ENCODE measurements around the gene LRP8. TPM values are rescaled to one million over a fixed set of nuclear protein-coding genes. Genes with fewer than 3 reads are reported as not detected.

LRP8 gene
- total and polyA plus RNA-seq, 2 experiments from 2014 or later = 27.8 to 71.1 TPM

- Histone ChIP-seq H3K4me3 (no peak overlapping the region), H3K27ac (ENCODE audit: low read depth) (no peak overlapping the region), H3K4me2 (no peak overlapping the region), H3K36me3 (ENCODE audit: insufficient read depth) (no peaks in the 10 kb centered on the region), H3F3A (replicated peaks; ENCODE audit: low read depth) (no peaks in the 10 kb centered on the region), H3K4me1 (ENCODE audit: insufficient read depth) (no peaks in the 10 kb centered on the region; the same call in 1 of the 2 replicates), H2AFZ (no peak overlapping the region), H3K27me3 (ENCODE audit: insufficient read depth) (no peaks in the 10 kb centered on the region), H3K9me2 (ENCODE audit: insufficient read depth) (no peaks in the 10 kb centered on the region), H4K20me1 (replicated peaks; ENCODE audit: insufficient read depth) (peaks cover 52% of the 10 kb centered on the region), H3K79me2 (replicated peaks; ENCODE audit: insufficient read depth) (peaks cover 47% of the 10 kb centered on the region)
- peaks cover 58% of the 10 kb centered on the region for H3K4me1 Mint-ChIP-seq
- H3K27me3 Mint-ChIP-seq (ENCODE audit: insufficient read depth, low read depth, poor library complexity) = peaks cover 26% of the 10 kb centered on the region
- no peak overlapping the region for H3K4me3 Mint-ChIP-seq
- ATAC-seq (no peak), DNase-seq (ENCODE audit: low spot score) (no peak)
- TF ChIP-seq NANOG (IDR thresholded peaks at IDR 0.05; ENCODE audit: borderline replicate concordance) (no peak), EZH2 (IDR thresholded peaks at IDR 0.05; ENCODE audit: low read depth, unreplicated experiment) (no peak)
- no peak overlapping the region for H3K27ac Mint-ChIP-seq
- peaks cover 41% of the 10 kb centered on the region for H3K36me3 Mint-ChIP-seq (ENCODE audit: low read depth)
- no peaks in the 10 kb centered on the region; the same call in 1 of the 3 replicates for H3K9me3 Mint-ChIP-seq
These were observed 35.2 kb downstream of the LRP8 start for GRCh38 chr1:53292690-53293089.

GRCh38 chr1:53291574-53291973, 36.3 kb downstream of the LRP8 start:
- H3K9me2 ChIP-seq (ENCODE audit: insufficient read depth) = no peaks in the 10 kb centered on the region
- H3K4me1 Mint-ChIP-seq = peaks cover 54% of the 10 kb centered on the region
- no peak for ATAC-seq
- no peaks in the 10 kb centered on the region; the same call in 1 of the 2 replicates for H3K4me1 ChIP-seq (ENCODE audit: insufficient read depth)
- no peaks in the 10 kb centered on the region; the same call in 1 of the 2 replicates for H3K36me3 ChIP-seq (ENCODE audit: insufficient read depth)
- H3K27ac ChIP-seq (ENCODE audit: low read depth) = no peak overlapping the region
- no peak overlapping the region for H3K4me3 Mint-ChIP-seq
- 0 out of 2 replicates have a peak, but pooled peaks cover 3% of the 10 kb centered on the region for H3F3A ChIP-seq (replicated peaks; ENCODE audit: low read depth)
- peaks cover 16% of the 10 kb centered on the region for H3K27me3 Mint-ChIP-seq (ENCODE audit: insufficient read depth, low read depth, poor library complexity)
- TF ChIP-seq EZH2 (IDR thresholded peaks at IDR 0.05; ENCODE audit: low read depth, unreplicated experiment) = no peak
- TF ChIP-seq REST (IDR thresholded peaks at IDR 0.05; ENCODE audit: unreplicated experiment) = no peak
- TF ChIP-seq CREB1 (CRISPR knock-in tag; IDR thresholded peaks at IDR 0.05; ENCODE audit: low read depth) = no peak
- TF ChIP-seq ETS1 (IDR thresholded peaks at IDR 0.05) = no peak
- no peak for TF ChIP-seq EZH2phosphoT487 (IDR thresholded peaks at IDR 0.05; ENCODE audit: unreplicated experiment)
- peak; percentile 20 to 32; a peak in 2 of 4 replicates for TF ChIP-seq CTCF (conservative IDR thresholded peaks at IDR 0.05; ENCODE audit: low read depth in 2 of 2)
- TF ChIP-seq ZNF114 (CRISPR knock-in tag; IDR thresholded peaks at IDR 0.05) = no peak
- no peak for TF ChIP-seq NANOG (IDR thresholded peaks at IDR 0.05; ENCODE audit: borderline replicate concordance)
- peaks cover 36% of the 10 kb centered on the region for H3K79me2 ChIP-seq (replicated peaks; ENCODE audit: insufficient read depth)
- H3K9me3 Mint-ChIP-seq = no peaks in the 10 kb centered on the region; the same call in 1 of the 3 replicates
- peaks cover 48% of the 10 kb centered on the region for H4K20me1 ChIP-seq (replicated peaks; ENCODE audit: insufficient read depth)
- H3K36me3 Mint-ChIP-seq (ENCODE audit: low read depth) = peaks cover 48% of the 10 kb centered on the region
- no peak overlapping the region for H3K4me3 ChIP-seq
- DNase-seq (ENCODE audit: low spot score) = no peak
- H3K27me3 ChIP-seq (ENCODE audit: insufficient read depth) = no peaks in the 10 kb centered on the region
- H3K4me2 ChIP-seq = no peak overlapping the region
- H2AFZ ChIP-seq = no peak overlapping the region
- no peak overlapping the region for H3K27ac Mint-ChIP-seq
